H9 (cell line): Measurements from ENCODE around the gene MSI2. TPM values are rescaled to one million over a fixed set of nuclear protein-coding genes. Genes with fewer than 3 reads are reported as not detected.

Experiments used
- DNase-seq: peaks from one replicate; pipeline ENCODE4 v3.0.0-alpha.2; 2017
- H2AFZ ChIP-seq: one replicate; pipeline ENCODE4 v1.6.1; 2013; ENCODE audit warnings: mild to moderate bottlenecking, low read length, control low read depth, moderate library complexity
- H2AK5ac ChIP-seq: 2 replicates; pipeline ENCODE4 v1.6.1; 2013; ENCODE audit warnings: low read length, control low read depth, mixed read lengths; ENCODE audit not compliant: insufficient read length
- H2BK120ac ChIP-seq: one replicate; pipeline ENCODE4 v1.6.1; 2013; ENCODE audit warnings: low read depth, mild to moderate bottlenecking, low read length, control low read depth, inconsistent platforms; ENCODE audit not compliant: poor library complexity, severe bottlenecking
- H2BK12ac ChIP-seq: 2 replicates; pipeline ENCODE4 v1.6.1; 2013; ENCODE audit warnings: low read length, control low read depth, mixed read lengths, low read depth; ENCODE audit not compliant: insufficient read length
- H2BK15ac ChIP-seq: 2 replicates; pipeline ENCODE4 v1.6.1; 2013; ENCODE audit warnings: low read depth, low read length, control low read depth
- H2BK20ac ChIP-seq: one replicate; pipeline ENCODE4 v1.6.1; 2013; ENCODE audit warnings: low read depth, mild to moderate bottlenecking, low read length, control low read depth, inconsistent platforms; ENCODE audit not compliant: poor library complexity, severe bottlenecking
- H2BK5ac ChIP-seq: 2 replicates; pipeline ENCODE4 v1.6.1; 2013; ENCODE audit warnings: low read length, control low read depth, mixed read lengths; ENCODE audit not compliant: insufficient read length
- H3K14ac ChIP-seq: 2 replicates; pipeline ENCODE4 v1.6.1; 2013; ENCODE audit warnings: low read length, control low read depth; ENCODE audit not compliant: insufficient read depth
- H3K18ac ChIP-seq: 2 replicates; pipeline ENCODE4 v1.6.1; 2013; ENCODE audit warnings: low read depth, mild to moderate bottlenecking, mixed read lengths, low read length, control low read depth; ENCODE audit not compliant: insufficient read length
- H3K23ac ChIP-seq: 2 replicates; pipeline ENCODE4 v1.6.1; 2013; ENCODE audit warnings: low read length, control low read depth, mixed read lengths, low read depth; ENCODE audit not compliant: insufficient read length
- H3K23me2 ChIP-seq: 2 replicates; pipeline ENCODE4 v1.6.1; 2013; ENCODE audit warnings: low read depth, mild to moderate bottlenecking, mixed read lengths, low read length, control low read depth; ENCODE audit not compliant: insufficient read length, poor library complexity, severe bottlenecking
- H3K27ac ChIP-seq: 2 replicates; pipeline ENCODE4 v1.5.1; 2013; ENCODE audit warnings: low read length, control low read depth, mixed read lengths, low read depth; ENCODE audit not compliant: insufficient read length
- H3K27me3 ChIP-seq: 2 replicates; pipeline ENCODE4 v1.6.1; 2013; ENCODE audit warnings: low read length, control low read depth, inconsistent platforms; ENCODE audit not compliant: insufficient read depth
- H3K4ac ChIP-seq: 2 replicates; pipeline ENCODE4 v1.6.1; 2013; ENCODE audit warnings: low read depth, mild to moderate bottlenecking, control low read depth, inconsistent platforms, low read length, moderate library complexity
- H3K4me1 ChIP-seq: 2 replicates; pipeline ENCODE4 v1.6.1; 2013; ENCODE audit warnings: low read length, control low read depth, inconsistent platforms; ENCODE audit not compliant: insufficient read depth
- H3K4me2 ChIP-seq: 2 replicates; pipeline ENCODE4 v1.6.1; 2013; ENCODE audit warnings: low read length, control low read depth, mixed read lengths; ENCODE audit not compliant: insufficient read length, insufficient read depth
- H3K56ac ChIP-seq: 2 replicates; pipeline ENCODE4 v1.6.1; 2013; ENCODE audit warnings: low read depth, mild to moderate bottlenecking, mixed read lengths, low read length, control low read depth; ENCODE audit not compliant: insufficient read length
- H3K79me1 ChIP-seq: 2 replicates; pipeline ENCODE4 v1.6.1; 2013; ENCODE audit warnings: low read depth, mild to moderate bottlenecking, moderate library complexity, low read length, control low read depth, inconsistent platforms; ENCODE audit not compliant: insufficient read depth, poor library complexity, severe bottlenecking
- H3K79me2 ChIP-seq: 2 replicates; pipeline ENCODE4 v1.6.1; 2013; ENCODE audit warnings: low read length, control low read depth, inconsistent platforms; ENCODE audit not compliant: insufficient read depth
- H3K9ac ChIP-seq: 2 replicates; pipeline ENCODE4 v1.6.1; 2013; ENCODE audit warnings: low read length, control low read depth, mixed read lengths; ENCODE audit not compliant: insufficient read length; ENCODE audit errors: extremely low read depth
- H3K9me3 ChIP-seq: one replicate; pipeline ENCODE4 v1.6.1; 2013; ENCODE audit warnings: low read depth, low read length, inconsistent platforms; ENCODE audit not compliant: control insufficient read depth
- H3T11ph ChIP-seq: one replicate; pipeline ENCODE4 v1.6.1; 2013; ENCODE audit warnings: mild to moderate bottlenecking, low read length, control low read depth, inconsistent platforms
- H4K20me1 ChIP-seq: one replicate; pipeline ENCODE4 v1.6.1; 2013; ENCODE audit not compliant: control insufficient read depth, insufficient read length, insufficient read depth
- H4K5ac ChIP-seq: 2 replicates; pipeline ENCODE4 v1.6.1; 2013; ENCODE audit warnings: low read depth, mild to moderate bottlenecking, mixed read lengths, low read length, control low read depth; ENCODE audit not compliant: insufficient read length
- H4K8ac ChIP-seq: replicated peaks from 2 replicates; pipeline ENCODE4 v1.6.1; 2013; ENCODE audit warnings: low read length, control low read depth, mixed read lengths, low read depth; ENCODE audit not compliant: insufficient read length
- H4K91ac ChIP-seq: 2 replicates; pipeline ENCODE4 v1.6.1; 2013; ENCODE audit warnings: low read depth, mild to moderate bottlenecking, moderate library complexity, mixed read lengths, low read length, control low read depth; ENCODE audit not compliant: insufficient read length
- H3K27ac Mint-ChIP-seq, 3 experiments: 2 replicates in 2 of 3; 3 replicates in 1 of 3; pipeline ENCODE4 v1.8.0; 2020 to 2021; ENCODE audit warnings: mixed read lengths in 3 of 3, mild to moderate bottlenecking in 1 of 3, moderate library complexity in 1 of 3
- H3K27me3 Mint-ChIP-seq: 2 replicates; pipeline ENCODE4 v1.8.0; 2021; ENCODE audit warnings: low read depth, mild to moderate bottlenecking, moderate library complexity, mixed read lengths
- H3K36me3 Mint-ChIP-seq, 3 experiments: 2 replicates in 2 of 3; 3 replicates in 1 of 3; pipeline ENCODE4 v1.8.0; 2020 to 2021; ENCODE audit warnings: low read depth in 3 of 3, mixed read lengths in 3 of 3; ENCODE audit not compliant: insufficient read depth in 1 of 3
- H3K4me1 Mint-ChIP-seq, 2 experiments: 2 replicates each; pipeline ENCODE4 v1.8.0; 2020; ENCODE audit warnings: mixed read lengths in 2 of 2
- H3K4me3 Mint-ChIP-seq, 2 experiments: 2 replicates in 1 of 2; 3 replicates in 1 of 2; pipeline ENCODE4 v1.8.0; 2020 to 2021; ENCODE audit warnings: mild to moderate bottlenecking in 2 of 2, mixed read lengths in 2 of 2, moderate library complexity in 1 of 2
- H3K9me3 Mint-ChIP-seq, 2 experiments: 2 replicates in 1 of 2; 3 replicates in 1 of 2; pipeline ENCODE4 v1.8.0; 2020; ENCODE audit warnings: mild to moderate bottlenecking in 2 of 2, mixed read lengths in 2 of 2, moderate library complexity in 1 of 2
- WGBS: extraction: QIAGEN DNeasy Blood & Tissue Kit; methylation state at CpG from one replicate; pipeline ENCODE4 v1.1.7; 2013; ENCODE audit warnings: missing lambda C conversion rate, low lambda C conversion rate, mixed read lengths; ENCODE audit not compliant: insufficient read length; ENCODE audit errors: extremely low coverage; 5-methylcytosine and 5-hydroxymethylcytosine counted together
- total RNA-seq: library from RNA; stranded (reverse); gene quantifications from 2 replicates; pipeline ENCODE4 v1.2.1, GENCODE V29; 2021
- TF ChIP-seq, protein P1 (sequence below): fragments of 200-600 bp; sonication (generic); conservative IDR thresholded peaks from 3 replicates; pipeline ENCODE4 v1.8.0; 2021; ENCODE audit warnings: antibody characterized with exemption, mild to moderate bottlenecking

The MSI2 gene
- total RNA-seq, 1 experiment from 2014 or later: 98.5 TPM

DNA sequence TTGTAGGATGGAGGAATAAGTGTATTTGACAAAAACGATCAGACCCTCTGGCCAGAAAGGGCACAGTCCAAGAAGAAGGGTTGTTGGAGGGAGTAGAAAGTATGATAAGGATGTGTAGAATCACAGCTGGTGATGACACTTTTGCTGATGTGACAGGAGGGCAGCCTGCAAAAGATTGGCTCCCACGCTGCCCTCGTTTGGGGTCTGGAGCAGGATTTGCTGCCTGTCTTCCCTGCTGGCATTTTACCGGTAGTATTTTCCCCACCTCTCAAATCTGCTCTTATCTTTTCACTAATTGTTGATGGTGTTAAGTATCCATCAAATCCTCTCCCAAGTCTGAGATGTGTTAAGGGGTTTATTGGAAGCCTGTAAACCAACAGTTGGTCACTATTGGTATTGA lies 280.0 kb downstream of the MSI2 start:
- no peak overlapping the region for H2BK5ac ChIP-seq
- H4K5ac ChIP-seq: no peak overlapping the region
- no peak overlapping the region for H3K14ac ChIP-seq
- no peak overlapping the region for H3K4ac ChIP-seq
- Mint-ChIP-seq H3K36me3 (peaks cover 0 to 12% (median 9%) of the 10 kb centered on the region in 3 experiments; a peak in 4 of 7 replicates), H3K4me1 (peaks cover 28 to 33% of the 10 kb centered on the region in 2 experiments), H3K4me3 (no peak overlapping the region), H3K27ac (no peak overlapping the region), H3K27me3 (no peaks in the 10 kb centered on the region), H3K9me3 (no peaks in the 10 kb centered on the region)
- H4K8ac ChIP-seq: no peak overlapping the region
- no peak overlapping the region for H2AFZ ChIP-seq
- TF ChIP-seq, protein P1, sequence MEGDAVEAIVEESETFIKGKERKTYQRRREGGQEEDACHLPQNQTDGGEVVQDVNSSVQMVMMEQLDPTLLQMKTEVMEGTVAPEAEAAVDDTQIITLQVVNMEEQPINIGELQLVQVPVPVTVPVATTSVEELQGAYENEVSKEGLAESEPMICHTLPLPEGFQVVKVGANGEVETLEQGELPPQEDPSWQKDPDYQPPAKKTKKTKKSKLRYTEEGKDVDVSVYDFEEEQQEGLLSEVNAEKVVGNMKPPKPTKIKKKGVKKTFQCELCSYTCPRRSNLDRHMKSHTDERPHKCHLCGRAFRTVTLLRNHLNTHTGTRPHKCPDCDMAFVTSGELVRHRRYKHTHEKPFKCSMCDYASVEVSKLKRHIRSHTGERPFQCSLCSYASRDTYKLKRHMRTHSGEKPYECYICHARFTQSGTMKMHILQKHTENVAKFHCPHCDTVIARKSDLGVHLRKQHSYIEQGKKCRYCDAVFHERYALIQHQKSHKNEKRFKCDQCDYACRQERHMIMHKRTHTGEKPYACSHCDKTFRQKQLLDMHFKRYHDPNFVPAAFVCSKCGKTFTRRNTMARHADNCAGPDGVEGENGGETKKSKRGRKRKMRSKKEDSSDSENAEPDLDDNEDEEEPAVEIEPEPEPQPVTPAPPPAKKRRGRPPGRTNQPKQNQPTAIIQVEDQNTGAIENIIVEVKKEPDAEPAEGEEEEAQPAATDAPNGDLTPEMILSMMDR: no peak
- H3K79me2 ChIP-seq: no peaks in the 10 kb centered on the region
- no peaks in the 10 kb centered on the region for H3K9me3 ChIP-seq
- H2BK12ac ChIP-seq: no peak overlapping the region
- no peaks in the 10 kb centered on the region for H3K79me1 ChIP-seq
- no peak overlapping the region for H2BK20ac ChIP-seq
- H3K27ac ChIP-seq: no peak overlapping the region
- no peak overlapping the region for H3K4me2 ChIP-seq
- no peak overlapping the region for H3K9ac ChIP-seq
- no peak overlapping the region for H3K23ac ChIP-seq
- H2AK5ac ChIP-seq: no peak overlapping the region
- no peak for DNase-seq
- no peak overlapping the region for H2BK120ac ChIP-seq
- H3K23me2 ChIP-seq: no peaks in the 10 kb centered on the region
- H3K56ac ChIP-seq: no peak overlapping the region
- no peaks in the 10 kb centered on the region for H3K27me3 ChIP-seq
- no peaks in the 10 kb centered on the region; the same call in 1 of the 2 replicates for H3K4me1 ChIP-seq
- no peak overlapping the region for H3K18ac ChIP-seq
- WGBS: no CpG with 5 or more reads among the region's 4 CpGs
- no peak overlapping the region for H3T11ph ChIP-seq
- no peak overlapping the region for H2BK15ac ChIP-seq
- H4K91ac ChIP-seq: no peak overlapping the region
- H4K20me1 ChIP-seq: peaks cover 2% of the 10 kb centered on the region
